ENCODE measurements around the gene WDR6.

Gene WDR6

GRCh38 chr3:49029563-49029884 is 22.3 kb downstream of the WDR6 start:
- DNase-seq (ENCODE audit: low spot score) = no peak

DNA sequence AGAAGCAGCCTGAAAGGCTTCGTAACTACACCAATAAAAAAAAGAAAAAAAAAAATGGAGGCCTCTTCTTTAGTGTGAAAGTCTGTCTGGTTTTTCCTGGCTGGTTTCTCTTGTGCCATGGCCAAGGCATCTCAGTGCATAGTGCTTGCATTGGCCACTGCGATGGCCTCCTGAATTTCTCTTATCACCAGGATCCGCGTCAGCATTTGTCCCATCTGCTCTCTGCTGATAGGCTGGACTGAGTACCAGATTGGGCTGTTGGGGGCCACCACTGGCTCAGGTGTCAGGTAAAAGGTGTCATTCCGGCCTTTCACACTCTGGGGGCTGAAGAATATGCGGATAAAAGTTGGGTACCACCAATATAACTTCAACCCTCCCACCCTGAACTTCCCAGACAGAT is 23.1 kb downstream of the WDR6 start:
- DNase-seq (ENCODE audit: low spot score) = no peak

GRCh38 chr3:49032646-49033304 is 25.6 kb downstream of the WDR6 start:
- no peak for DNase-seq (ENCODE audit: low spot score)

GRCh38 chr3:49034650-49035049 is 27.5 kb downstream of the WDR6 start:
- no peak for DNase-seq (ENCODE audit: low spot score)

DNA sequence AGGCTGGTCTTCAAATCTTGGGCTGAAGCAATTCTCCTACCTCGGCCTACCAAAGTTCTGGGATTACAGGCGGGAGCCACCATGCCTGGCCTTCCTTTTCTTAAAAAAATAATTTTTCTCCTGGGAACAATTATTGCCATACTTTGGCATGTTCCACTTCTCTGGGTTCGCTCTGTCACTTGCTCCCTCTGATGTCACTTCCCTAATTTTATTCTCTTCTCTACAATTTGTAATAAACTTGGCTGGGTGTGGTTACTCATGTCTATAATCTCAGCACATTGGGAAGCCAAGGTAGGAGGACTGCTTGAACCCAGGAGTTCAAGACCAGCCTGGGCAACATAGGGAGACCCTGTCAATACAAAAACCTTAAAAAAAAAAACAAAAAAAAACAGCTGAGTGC is 28.1 kb downstream of the WDR6 start:
- no peak for DNase-seq (ENCODE audit: low spot score)

DNA sequence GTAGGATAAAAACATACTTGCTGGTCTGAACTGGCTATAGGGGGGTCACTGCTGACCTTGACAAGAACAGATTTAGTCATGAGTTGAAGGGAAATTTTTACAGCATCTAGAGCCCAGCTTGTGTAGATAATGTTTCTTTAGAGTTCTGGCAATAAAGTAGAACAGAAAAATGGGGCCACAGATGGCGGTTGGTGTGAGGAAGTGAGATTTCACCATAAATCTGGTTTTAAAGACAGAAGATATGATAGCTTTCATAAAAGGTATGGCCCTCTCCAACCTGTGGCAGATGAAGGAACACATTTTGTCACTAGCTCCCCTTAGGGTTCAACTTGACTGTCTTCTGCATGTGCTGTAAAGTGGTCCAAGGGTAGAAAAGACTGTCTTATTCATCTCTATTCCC is 46.4 kb downstream of the WDR6 start:
- DNase-seq (ENCODE audit: low spot score) = no peak

DNA sequence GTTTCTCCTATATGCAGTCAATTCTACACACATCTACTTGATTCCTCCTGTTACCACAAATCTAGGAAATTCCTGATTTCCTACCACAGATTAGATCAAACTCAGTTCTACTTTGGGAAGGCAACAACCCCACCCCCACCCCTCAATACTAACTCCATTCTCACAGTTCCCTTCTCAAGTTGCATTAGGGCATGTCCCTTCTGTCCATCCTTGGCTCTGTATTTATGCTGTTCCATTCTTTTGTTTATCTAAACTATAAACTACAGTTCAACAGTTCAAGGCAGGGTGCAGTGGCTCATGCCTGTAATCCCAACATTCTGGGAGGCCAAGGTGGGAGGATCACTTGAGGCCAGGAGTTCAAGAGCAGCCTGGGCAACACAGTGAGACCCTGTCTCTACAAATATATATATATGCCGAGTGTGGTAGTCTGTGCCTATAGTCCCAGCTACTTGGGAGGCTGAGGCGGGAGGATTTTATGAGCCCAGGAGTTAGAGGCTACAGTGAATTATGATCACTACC is 47.2 kb downstream of the WDR6 start:
- DNase-seq (ENCODE audit: low spot score) = no peak

- DNase-seq (ENCODE audit: low spot score) = no peak
Observed at GRCh38 chr3:49057268-49057667, 50.1 kb downstream of the WDR6 start.

DNA sequence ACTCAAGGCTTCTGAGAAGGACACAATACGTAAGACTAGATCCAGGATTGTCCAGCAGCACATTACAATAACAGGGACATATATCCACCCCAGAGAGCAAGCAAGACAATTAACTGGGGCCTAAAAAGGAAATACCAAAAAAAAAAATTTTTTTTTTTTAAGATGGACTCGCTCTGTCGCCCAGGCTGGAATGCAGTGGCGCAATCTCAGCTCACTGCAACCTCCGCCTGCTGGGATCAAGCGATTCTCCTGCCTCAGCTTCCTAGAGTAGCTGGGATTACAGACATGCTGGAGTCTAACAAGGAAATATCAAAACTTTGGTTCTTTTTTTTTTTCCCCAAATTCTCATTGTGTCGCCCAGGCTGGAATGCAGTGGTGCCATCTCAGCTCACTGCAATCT is 50.8 kb downstream of the WDR6 start:
- no peak for DNase-seq (ENCODE audit: low spot score)

All from putamen (tissue), 1 donor.